Activated CD4-positive, alpha-beta T cell treated with anti-CD3 and anti-CD28 coated beads for 1 hour (primary cell): Measurements from ENCODE around the gene ZDHHC14.
"Not testable (repeated sequence)": the region's sequence is repeated elsewhere in the genome, so short reads cannot be mapped to it uniquely, and the experiment has no call there.

Experiments
- DNase-seq: peaks from one replicate; pipeline ENCODE4 v3.0.0-alpha.2; 2020

The ZDHHC14 gene

GRCh38 chr6:157679605-157680580 is 298.9 kb downstream of the ZDHHC14 start:
- no peak for DNase-seq

- no peak for DNase-seq
Observed at GRCh38 chr6:157681041-157681650, 300.2 kb downstream of the ZDHHC14 start.

DNA sequence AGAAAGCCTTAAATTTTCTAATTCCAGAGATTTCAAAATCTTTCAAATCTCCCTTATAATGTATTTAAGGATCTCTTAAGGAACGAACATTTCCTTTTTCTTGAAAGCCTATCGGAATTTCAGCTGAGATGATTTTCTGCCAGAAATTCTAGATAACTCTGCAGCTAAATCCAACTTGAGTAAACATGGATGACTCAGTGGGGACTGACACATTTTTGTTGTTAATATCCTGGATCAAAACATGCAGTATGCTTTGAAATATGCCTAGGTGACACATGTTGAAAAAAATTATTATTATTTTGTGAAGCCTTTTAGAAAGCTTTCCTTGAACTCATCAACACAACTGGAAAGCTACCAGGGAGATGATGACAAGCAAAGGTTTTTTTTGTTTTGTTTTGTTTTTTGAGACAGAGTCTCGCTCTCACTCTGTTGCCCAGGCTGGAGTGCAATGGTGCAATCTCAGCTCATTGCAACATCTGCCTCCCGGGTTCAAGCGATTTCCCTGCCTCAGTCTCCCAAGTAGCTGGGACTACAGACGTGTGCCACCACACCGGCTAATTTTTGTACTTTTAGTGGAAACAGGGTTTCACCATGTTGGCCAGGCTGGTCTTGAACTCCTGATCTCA is 302.0 kb downstream of the ZDHHC14 start:
- no peak for DNase-seq

DNA sequence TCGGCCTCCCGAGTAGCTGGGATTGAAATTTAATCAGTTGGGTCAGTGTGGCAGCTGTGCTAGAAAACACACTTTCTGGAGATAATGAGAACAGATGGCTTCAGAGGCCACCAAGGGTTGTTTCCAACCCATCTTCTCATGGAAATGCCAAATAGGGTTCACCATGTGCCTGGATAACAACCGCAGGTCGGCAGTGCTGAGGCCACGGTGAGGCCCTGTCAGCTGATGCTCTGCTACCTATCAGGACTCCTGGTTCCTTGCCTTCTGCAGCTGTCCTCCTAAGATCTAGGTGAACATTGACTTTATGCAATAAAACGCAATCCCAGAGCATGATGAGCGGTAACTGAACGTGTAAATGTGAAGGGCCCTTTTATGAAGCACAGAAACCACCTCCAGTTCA is 302.7 kb downstream of the ZDHHC14 start:
- DNase-seq, result no peak

DNA sequence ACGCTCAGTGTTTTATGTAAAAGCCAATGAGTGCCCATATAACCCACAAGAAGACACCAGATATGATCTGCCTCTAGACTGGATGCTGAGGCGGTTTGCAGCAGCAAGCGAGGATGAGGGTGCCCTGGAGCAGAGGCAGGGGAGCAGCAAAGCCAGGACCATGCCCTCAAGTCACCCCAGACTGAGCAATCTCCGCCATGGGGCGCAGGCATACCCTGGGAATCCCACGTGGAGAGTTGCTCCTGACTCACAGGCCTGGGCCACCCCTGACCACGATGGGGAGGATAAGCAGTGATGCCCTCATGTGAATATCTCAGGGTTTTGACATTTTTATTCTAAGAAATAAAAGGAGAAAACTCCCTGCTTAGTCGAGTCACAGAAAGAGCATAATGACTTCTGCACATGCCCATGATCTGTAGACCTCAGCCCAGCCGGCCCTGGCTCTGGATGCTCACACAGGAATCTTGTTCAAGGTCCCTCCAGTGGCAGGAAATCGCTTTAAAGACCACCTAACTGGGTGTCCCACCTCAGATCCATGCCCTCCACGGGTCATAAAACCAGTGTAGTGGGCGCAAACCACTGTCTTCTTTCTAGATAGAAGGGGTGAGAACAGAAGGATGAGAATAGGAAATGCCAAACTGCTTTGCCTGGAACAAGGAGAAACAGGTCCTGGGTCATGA is 303.8 kb downstream of the ZDHHC14 start:
- DNase-seq, result no peak

- DNase-seq, result no peak
Observed at GRCh38 chr6:157685596-157686280, 304.7 kb downstream of the ZDHHC14 start.

GRCh38 chr6:157688275-157688959 is 307.4 kb downstream of the ZDHHC14 start:
- no peak for DNase-seq

- no peak for DNase-seq
Observed at GRCh38 chr6:157688960-157689599, 308.1 kb downstream of the ZDHHC14 start.

GRCh38 chr6:157689875-157690274 is 308.9 kb downstream of the ZDHHC14 start:
- DNase-seq, result no peak

GRCh38 chr6:157690441-157691210 is 309.6 kb downstream of the ZDHHC14 start:
- DNase-seq, result no peak

GRCh38 chr6:157691621-157692020 is 310.6 kb downstream of the ZDHHC14 start:
- DNase-seq, result not testable (repeated sequence)

DNA sequence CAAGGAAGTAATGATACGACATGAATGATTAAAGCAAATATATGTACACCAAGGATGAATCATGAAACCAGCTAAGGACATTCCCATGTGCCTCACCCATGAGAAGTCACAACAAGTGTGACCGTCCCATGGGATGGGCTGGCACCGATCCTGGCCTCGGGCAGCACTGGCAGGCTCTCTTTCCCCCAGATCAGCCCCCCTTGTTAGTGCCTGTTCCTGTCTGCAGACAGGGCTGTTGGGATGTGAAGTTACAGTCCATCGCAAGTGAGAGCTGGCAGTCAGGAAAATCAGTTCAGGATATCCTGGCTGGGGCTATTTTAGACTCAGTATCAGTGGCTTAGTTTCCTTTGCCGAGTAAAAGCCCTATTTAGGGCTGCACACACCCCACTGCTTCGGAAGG is 312.9 kb downstream of the ZDHHC14 start:
- DNase-seq, result no peak

DNA sequence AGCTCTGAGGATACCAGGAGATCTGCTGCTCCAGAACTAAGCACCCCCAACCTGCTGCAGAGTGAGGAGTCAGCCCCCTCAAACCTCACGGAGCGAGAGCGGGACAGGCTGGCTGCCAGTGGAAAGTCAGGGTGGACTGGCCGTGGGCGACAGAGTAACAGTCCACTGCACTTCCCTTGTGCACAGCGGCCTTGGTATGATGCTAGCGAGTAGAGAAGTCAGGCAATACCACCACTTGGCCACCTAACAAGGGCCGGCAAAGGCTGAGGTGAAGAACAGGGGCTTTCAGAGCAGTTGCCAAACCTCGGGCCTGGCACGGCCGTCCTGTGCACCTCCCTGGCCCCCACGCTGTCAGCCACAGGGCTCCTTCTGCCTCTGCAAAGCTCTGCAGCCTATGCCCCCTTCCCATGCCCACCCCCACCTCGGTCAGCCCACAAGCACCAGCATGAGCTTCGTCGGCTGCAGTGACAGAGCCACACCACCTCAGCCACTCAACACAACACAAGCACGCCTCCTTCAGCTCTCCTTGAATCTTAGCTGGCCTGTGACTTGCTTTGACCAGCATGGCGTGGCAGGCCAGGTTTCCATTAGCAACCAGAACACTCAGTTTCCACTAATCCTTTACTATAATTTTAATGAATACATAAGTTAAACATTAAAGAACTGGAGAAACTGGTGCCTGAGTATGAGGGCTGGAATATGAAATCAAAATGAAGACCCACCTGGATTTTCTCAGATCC is 314.5 kb downstream of the ZDHHC14 start:
- DNase-seq, result no peak

- DNase-seq, result no peak
Observed at GRCh38 chr6:157699777-157700636, 319.0 kb downstream of the ZDHHC14 start.

GRCh38 chr6:157706351-157706750 is 325.4 kb downstream of the ZDHHC14 start:
- not testable (repeated sequence) for DNase-seq

DNA sequence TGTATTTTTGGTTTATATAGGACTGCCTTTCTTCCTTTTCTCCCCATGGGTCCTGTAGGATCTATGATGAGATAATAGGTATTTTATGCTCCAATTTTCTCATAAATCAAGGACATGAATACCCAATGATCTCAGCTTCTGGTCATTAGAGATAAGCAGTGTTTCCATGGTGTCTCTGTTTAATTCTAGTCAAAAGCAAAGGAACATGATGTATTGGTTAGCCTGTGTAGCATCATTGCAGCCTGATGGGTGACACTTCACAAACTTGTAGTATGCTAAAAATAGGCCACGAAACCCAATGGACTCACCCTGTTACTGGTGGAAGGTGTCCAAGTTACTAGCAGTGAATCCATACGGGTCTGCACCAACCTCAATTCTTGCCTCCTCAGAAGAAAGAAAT is 325.9 kb downstream of the ZDHHC14 start:
- no peak for DNase-seq

DNA sequence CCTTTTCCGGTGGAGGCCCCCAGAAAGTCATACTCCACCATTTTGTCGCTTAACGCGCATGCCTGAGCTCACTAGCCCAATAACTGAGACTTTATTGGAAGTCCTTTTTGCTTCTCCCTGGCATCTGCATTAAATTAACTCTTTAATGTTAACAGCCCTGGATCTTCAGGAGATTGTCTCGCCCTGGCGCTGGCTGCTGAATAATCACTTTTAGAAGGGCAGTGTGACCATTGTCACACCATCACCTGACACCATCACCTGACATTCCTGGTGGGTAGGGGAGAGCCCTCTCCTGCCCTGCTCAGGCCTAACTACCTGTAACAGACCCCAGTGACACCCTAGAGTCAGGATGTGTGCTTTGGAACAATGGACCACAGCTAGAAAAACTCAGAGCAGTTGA is 326.6 kb downstream of the ZDHHC14 start:
- no peak for DNase-seq

- no peak for DNase-seq
Observed at GRCh38 chr6:157708239-157708638, 327.2 kb downstream of the ZDHHC14 start.

- DNase-seq, result no peak
Observed at GRCh38 chr6:157708933-157709332, 327.9 kb downstream of the ZDHHC14 start.
